Esophagus squamous epithelium (tissue), 4 donors: Measurements from ENCODE around the gene ERC1.

Source experiments
- POLR2A ChIP-seq, 4 donors: fragments of 450-650 bp; IDR thresholded peaks; one replicate each; pipeline ENCODE4 v1.6.1; 2017; ENCODE audit warnings: antibody characterized with exemption in 4 of 4, mild to moderate bottlenecking in 4 of 4, moderate library complexity in 3 of 4
- TF ChIP-seq, protein P1 (sequence below), 6 experiments: fragments of 450-650 bp in 4 of 6; fragments of 200-600 bp in 2 of 6; sonication (generic) in 2 of 6; IDR thresholded peaks; one replicate each; pipeline ENCODE4 v1.5.1; 2016 to 2019; ENCODE audit warnings: antibody characterized with exemption in 6 of 6, mild to moderate bottlenecking in 4 of 6, moderate library complexity in 4 of 6

DNA sequence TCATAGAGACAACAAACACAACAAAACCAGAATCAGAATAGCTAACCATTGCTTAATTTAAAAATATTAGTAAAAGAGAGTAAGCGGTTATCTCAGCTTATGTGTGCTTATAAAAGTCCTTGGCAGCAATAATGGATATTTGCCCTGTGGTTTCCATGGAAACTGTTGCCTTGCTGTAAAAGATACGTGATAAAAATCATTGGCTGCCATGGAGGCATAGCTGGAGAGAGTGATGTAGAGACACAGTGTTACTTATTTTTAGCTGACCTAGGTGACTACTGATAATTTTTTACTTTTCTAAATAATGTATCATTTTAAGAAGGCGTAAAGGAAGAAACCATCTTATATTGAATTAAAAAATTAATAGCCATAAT is 92.9 kb downstream of the ERC1 start:
- TF ChIP-seq, protein P1, sequence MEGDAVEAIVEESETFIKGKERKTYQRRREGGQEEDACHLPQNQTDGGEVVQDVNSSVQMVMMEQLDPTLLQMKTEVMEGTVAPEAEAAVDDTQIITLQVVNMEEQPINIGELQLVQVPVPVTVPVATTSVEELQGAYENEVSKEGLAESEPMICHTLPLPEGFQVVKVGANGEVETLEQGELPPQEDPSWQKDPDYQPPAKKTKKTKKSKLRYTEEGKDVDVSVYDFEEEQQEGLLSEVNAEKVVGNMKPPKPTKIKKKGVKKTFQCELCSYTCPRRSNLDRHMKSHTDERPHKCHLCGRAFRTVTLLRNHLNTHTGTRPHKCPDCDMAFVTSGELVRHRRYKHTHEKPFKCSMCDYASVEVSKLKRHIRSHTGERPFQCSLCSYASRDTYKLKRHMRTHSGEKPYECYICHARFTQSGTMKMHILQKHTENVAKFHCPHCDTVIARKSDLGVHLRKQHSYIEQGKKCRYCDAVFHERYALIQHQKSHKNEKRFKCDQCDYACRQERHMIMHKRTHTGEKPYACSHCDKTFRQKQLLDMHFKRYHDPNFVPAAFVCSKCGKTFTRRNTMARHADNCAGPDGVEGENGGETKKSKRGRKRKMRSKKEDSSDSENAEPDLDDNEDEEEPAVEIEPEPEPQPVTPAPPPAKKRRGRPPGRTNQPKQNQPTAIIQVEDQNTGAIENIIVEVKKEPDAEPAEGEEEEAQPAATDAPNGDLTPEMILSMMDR (IDR thresholded peaks at IDR 0.05): no peak
- no peak for TF ChIP-seq POLR2A (IDR thresholded peaks at IDR 0.05)
